ENCODE results near the gene UGT1A1.

Gene UGT1A1

GRCh38 chr2:233815861-233816260 is 55.8 kb downstream of the UGT1A1 start:
- no peak for DNase-seq (ENCODE audit: low spot score)
- TF ChIP-seq CTCF (IDR thresholded peaks at IDR 0.05; ENCODE audit: borderline replicate concordance, control extremely low read depth, extremely low read depth, insufficient read depth, missing control alignments), result no peak
- in situ Hi-C loops (cut with MboI; ENCODE audit: low sequenced_read_pairs, unreplicated experiment), result no loop called here

- no peak for TF ChIP-seq CTCF (IDR thresholded peaks at IDR 0.05; ENCODE audit: borderline replicate concordance, control extremely low read depth, extremely low read depth, insufficient read depth, missing control alignments)
- no peak for DNase-seq (ENCODE audit: low spot score)
- in situ Hi-C loops (cut with MboI; ENCODE audit: low sequenced_read_pairs, unreplicated experiment), result no loop called here
Observed at GRCh38 chr2:233816334-233816733, 56.3 kb downstream of the UGT1A1 start.

GRCh38 chr2:233816771-233817170 is 56.7 kb downstream of the UGT1A1 start:
- in situ Hi-C loops (cut with MboI; ENCODE audit: low sequenced_read_pairs, unreplicated experiment), result no loop called here
- no peak for TF ChIP-seq CTCF (IDR thresholded peaks at IDR 0.05; ENCODE audit: borderline replicate concordance, control extremely low read depth, extremely low read depth, insufficient read depth, missing control alignments)
- no peak for DNase-seq (ENCODE audit: low spot score)

- in situ Hi-C loops (cut with MboI; ENCODE audit: low sequenced_read_pairs, unreplicated experiment), result no loop called here
- no peak for TF ChIP-seq CTCF (IDR thresholded peaks at IDR 0.05; ENCODE audit: borderline replicate concordance, control extremely low read depth, extremely low read depth, insufficient read depth, missing control alignments)
- DNase-seq (ENCODE audit: low spot score), result no peak
Observed at GRCh38 chr2:233817361-233817911, 57.4 kb downstream of the UGT1A1 start.

GRCh38 chr2:233817995-233818638 is 58.0 kb downstream of the UGT1A1 start:
- in situ Hi-C loops (cut with MboI; ENCODE audit: low sequenced_read_pairs, unreplicated experiment), result no loop called here
- no peak for DNase-seq (ENCODE audit: low spot score)
- TF ChIP-seq CTCF (IDR thresholded peaks at IDR 0.05; ENCODE audit: borderline replicate concordance, control extremely low read depth, extremely low read depth, insufficient read depth, missing control alignments), result no peak

- DNase-seq (ENCODE audit: low spot score), result no peak
- in situ Hi-C loops (cut with MboI; ENCODE audit: low sequenced_read_pairs, unreplicated experiment), result no loop called here
- no peak for TF ChIP-seq CTCF (IDR thresholded peaks at IDR 0.05; ENCODE audit: borderline replicate concordance, control extremely low read depth, extremely low read depth, insufficient read depth, missing control alignments)
Observed at GRCh38 chr2:233818639-233819621, 58.9 kb downstream of the UGT1A1 start.
